GM06990 (cell line): ENCODE results near the gene PCCA.

ENCODE experiments used
- DNase-seq: peaks from one replicate; pipeline ENCODE4 v3.0.0-alpha.2; 2011; ENCODE audit not compliant: insufficient read length; ENCODE audit errors: extremely low read depth
- H3K27me3 ChIP-seq: replicated peaks from 2 replicates; pipeline ENCODE4 v1.6.0; 2011; ENCODE audit warnings: low read length; ENCODE audit not compliant: control insufficient read depth, insufficient read depth
- H3K36me3 ChIP-seq: 2 replicates; pipeline ENCODE4 v1.5.1; 2011; ENCODE audit warnings: low read length; ENCODE audit not compliant: control insufficient read depth, insufficient read depth
- H3K4me3 ChIP-seq: replicated peaks from 2 replicates; pipeline ENCODE4 v1.5.1; 2011; ENCODE audit warnings: low read depth, mild to moderate bottlenecking, control low read depth, low read length
- TF ChIP-seq, protein P1 (sequence below): IDR thresholded peaks from 2 replicates; pipeline ENCODE4 v1.5.1; 2011; ENCODE audit warnings: low read length, control low read depth, mild to moderate bottlenecking, inconsistent platforms; ENCODE audit not compliant: insufficient read depth, poor library complexity, severe bottlenecking

Gene PCCA

DNA sequence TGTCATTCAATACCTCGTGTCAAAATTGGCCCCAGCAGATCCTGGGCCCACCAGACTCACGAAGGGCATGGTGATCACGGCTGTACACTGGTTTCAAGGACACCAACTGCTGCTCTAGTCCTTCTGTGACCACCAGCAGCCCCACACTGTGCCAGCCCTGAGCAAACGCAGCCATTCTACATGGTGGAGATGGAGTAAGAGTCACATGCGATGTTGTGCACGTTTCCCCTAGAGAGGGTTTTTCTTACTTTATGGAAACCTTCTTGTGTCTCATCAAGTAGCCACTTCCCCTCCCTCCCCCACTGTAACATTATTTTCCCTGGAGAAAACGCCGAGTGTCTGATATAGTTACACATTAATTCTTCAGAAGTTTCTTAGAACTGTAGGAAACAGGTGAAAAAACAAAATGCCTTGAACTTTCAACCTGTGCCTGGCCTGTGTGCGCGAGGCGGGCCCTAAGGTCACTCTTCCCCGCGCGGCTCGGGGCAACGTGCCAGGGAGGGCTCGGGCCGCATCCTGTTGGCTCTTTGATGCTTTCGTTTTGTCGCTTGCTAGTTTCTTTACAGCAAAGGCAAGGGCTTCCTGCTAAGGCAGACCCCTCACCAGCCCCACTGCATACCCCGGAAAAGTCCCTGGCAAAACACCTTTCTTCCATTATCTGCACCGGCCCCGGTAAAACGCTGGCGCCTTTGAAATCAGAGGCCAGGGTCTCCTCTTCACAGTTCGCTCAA lies 455.1 kb downstream of the PCCA start:
- TF ChIP-seq, protein P1, sequence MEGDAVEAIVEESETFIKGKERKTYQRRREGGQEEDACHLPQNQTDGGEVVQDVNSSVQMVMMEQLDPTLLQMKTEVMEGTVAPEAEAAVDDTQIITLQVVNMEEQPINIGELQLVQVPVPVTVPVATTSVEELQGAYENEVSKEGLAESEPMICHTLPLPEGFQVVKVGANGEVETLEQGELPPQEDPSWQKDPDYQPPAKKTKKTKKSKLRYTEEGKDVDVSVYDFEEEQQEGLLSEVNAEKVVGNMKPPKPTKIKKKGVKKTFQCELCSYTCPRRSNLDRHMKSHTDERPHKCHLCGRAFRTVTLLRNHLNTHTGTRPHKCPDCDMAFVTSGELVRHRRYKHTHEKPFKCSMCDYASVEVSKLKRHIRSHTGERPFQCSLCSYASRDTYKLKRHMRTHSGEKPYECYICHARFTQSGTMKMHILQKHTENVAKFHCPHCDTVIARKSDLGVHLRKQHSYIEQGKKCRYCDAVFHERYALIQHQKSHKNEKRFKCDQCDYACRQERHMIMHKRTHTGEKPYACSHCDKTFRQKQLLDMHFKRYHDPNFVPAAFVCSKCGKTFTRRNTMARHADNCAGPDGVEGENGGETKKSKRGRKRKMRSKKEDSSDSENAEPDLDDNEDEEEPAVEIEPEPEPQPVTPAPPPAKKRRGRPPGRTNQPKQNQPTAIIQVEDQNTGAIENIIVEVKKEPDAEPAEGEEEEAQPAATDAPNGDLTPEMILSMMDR, result no peak
- no peaks in the 10 kb centered on the region for H3K36me3 ChIP-seq
- no peak overlapping the region for H3K4me3 ChIP-seq
- no peaks in the 10 kb centered on the region for H3K27me3 ChIP-seq
- no peak for DNase-seq

DNA sequence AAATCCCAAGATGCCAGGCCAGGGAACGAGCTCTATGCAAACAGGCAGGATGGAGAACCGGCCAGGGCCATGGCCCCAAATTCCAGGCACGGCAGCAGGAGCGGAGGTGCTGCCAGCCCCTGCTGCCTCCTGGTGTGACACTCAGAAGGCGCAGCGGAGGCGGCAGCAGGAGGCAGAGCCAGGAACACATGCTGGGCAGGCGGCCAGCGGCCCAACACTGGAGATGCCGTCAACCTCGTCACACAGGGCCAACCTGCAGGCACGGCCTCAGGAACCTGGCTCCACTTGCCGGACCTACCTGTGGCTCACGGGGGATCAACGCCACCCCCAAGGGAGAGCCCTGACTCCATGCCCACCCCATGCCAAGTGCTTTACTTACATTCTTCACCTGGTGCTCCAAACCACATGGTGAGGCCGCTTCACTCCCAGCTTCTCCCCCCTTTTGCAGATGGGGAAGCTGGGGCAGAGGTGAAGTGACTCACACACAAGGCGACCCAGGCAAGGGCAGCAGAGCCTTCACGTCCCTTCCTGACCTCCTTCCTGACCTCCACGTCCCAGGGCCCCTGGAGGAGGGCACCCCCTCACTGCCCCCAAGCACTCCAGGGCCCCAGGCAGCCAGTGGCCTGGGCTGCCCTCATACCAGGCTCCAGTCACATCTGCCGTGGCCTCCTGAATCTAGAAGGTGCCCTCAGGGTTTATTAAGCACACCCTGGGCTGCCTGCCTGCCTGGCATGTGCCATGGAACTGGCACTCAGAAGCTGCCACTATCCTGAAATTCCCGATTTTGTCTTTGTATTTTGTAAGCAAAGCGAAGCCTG lies 456.2 kb downstream of the PCCA start:
- Histone ChIP-seq H3K4me3 (no peak overlapping the region), H3K27me3 (no peaks in the 10 kb centered on the region), H3K36me3 (no peaks in the 10 kb centered on the region)
- TF ChIP-seq, protein P1, result no peak
- DNase-seq, result no peak

DNA sequence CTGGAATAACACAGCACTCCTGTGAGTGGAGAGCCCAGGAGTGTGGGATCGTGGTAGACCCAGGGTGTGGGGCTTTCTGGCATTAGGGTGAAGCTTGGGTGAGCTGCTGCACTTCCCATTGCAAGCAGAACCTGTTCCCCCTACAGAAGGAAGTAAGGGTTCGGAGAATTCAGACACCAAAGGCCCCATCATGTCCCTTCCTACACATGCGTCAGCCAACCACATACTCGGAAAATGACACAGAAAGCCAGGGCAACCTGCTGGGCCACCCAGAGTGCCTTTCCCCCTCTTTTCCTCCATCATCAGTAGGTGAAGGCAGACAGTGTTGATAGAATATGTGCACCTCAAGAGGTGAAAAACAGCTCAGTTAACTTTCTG lies 456.8 kb downstream of the PCCA start:
- no peak for DNase-seq
- TF ChIP-seq, protein P1, result no peak
- no peaks in the 10 kb centered on the region for H3K27me3 ChIP-seq
- no peak overlapping the region for H3K4me3 ChIP-seq
- no peaks in the 10 kb centered on the region for H3K36me3 ChIP-seq

DNA sequence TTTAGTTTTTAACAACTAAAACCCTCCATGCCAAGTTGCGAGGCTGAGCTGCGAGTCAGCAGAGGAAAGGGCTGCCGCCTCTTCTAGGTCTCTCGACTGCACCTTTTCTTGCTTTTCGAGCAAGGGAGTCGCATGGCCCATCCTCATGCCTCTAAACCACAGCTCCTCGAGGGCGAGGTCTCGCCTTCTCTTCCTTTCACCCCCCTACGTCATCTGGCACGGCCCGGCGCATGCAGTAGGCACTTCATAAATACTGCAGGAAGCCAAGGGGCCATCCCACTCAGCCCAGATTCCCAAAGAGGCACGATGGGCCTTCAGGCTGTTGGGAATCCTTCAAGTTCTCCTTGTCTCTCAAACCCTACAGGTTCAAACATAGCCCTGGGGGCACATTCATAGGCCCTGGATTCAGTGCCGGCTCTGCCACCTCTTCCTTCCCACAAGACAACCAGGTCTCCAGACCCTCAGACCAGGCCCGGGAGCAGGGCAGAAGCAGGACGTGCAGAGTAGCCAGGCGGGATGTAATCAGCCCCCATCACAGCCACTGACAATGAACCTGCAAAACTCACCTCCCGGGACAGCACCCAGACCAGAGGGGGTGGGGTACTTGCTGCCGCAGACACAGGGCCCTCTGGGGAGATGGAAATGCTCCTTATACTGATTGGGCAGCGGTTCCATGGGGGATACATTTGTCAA lies 458.0 kb downstream of the PCCA start:
- TF ChIP-seq, protein P1, result no peak
- no peak for DNase-seq
- Histone ChIP-seq H3K27me3 (no peaks in the 10 kb centered on the region), H3K36me3 (no peaks in the 10 kb centered on the region), H3K4me3 (no peak overlapping the region)

DNA sequence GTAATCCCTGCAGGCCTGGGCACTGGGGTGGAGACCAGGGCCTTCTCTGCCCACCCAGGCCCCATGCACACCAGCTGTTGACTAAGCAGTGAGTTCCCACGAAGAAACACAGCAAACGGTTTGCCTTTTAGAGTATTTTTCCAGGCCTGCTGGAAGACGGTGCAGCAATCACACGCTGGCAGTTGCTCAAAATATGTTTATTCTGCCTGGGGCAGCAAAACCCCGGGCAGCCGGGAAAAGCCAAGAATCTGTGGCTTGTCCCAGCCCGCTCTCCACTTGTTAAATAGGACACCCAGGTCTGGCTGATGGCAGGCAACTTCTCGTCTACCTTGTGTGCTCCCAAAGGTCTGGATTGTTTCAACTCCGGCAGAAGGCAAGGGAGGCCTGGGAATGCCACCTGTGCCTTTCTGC lies 458.9 kb downstream of the PCCA start:
- Histone ChIP-seq H3K36me3 (no peaks in the 10 kb centered on the region), H3K4me3 (no peak overlapping the region), H3K27me3 (no peaks in the 10 kb centered on the region)
- TF ChIP-seq, protein P1, result no peak
- DNase-seq, result no peak
